H9 (cell line): ENCODE data around the gene SLC35F5. TPM values are rescaled to one million over a fixed set of nuclear protein-coding genes. Genes with fewer than 3 reads are reported as not detected.

ENCODE experiments used
- DNase-seq: peaks from one replicate; pipeline ENCODE4 v3.0.0-alpha.2; 2017
- H2AFZ ChIP-seq: one replicate; pipeline ENCODE4 v1.6.1; 2013; ENCODE audit warnings: mild to moderate bottlenecking, low read length, control low read depth, moderate library complexity
- H2AK5ac ChIP-seq: 2 replicates; pipeline ENCODE4 v1.6.1; 2013; ENCODE audit warnings: low read length, control low read depth, mixed read lengths; ENCODE audit not compliant: insufficient read length
- H2BK120ac ChIP-seq: one replicate; pipeline ENCODE4 v1.6.1; 2013; ENCODE audit warnings: low read depth, mild to moderate bottlenecking, low read length, control low read depth, inconsistent platforms; ENCODE audit not compliant: poor library complexity, severe bottlenecking
- H2BK12ac ChIP-seq: 2 replicates; pipeline ENCODE4 v1.6.1; 2013; ENCODE audit warnings: low read length, control low read depth, mixed read lengths, low read depth; ENCODE audit not compliant: insufficient read length
- H2BK15ac ChIP-seq: 2 replicates; pipeline ENCODE4 v1.6.1; 2013; ENCODE audit warnings: low read depth, low read length, control low read depth
- H2BK20ac ChIP-seq: one replicate; pipeline ENCODE4 v1.6.1; 2013; ENCODE audit warnings: low read depth, mild to moderate bottlenecking, low read length, control low read depth, inconsistent platforms; ENCODE audit not compliant: poor library complexity, severe bottlenecking
- H2BK5ac ChIP-seq: 2 replicates; pipeline ENCODE4 v1.6.1; 2013; ENCODE audit warnings: low read length, control low read depth, mixed read lengths; ENCODE audit not compliant: insufficient read length
- H3K14ac ChIP-seq: 2 replicates; pipeline ENCODE4 v1.6.1; 2013; ENCODE audit warnings: low read length, control low read depth; ENCODE audit not compliant: insufficient read depth
- H3K18ac ChIP-seq: 2 replicates; pipeline ENCODE4 v1.6.1; 2013; ENCODE audit warnings: low read depth, mild to moderate bottlenecking, mixed read lengths, low read length, control low read depth; ENCODE audit not compliant: insufficient read length
- H3K23ac ChIP-seq: 2 replicates; pipeline ENCODE4 v1.6.1; 2013; ENCODE audit warnings: low read length, control low read depth, mixed read lengths, low read depth; ENCODE audit not compliant: insufficient read length
- H3K23me2 ChIP-seq: 2 replicates; pipeline ENCODE4 v1.6.1; 2013; ENCODE audit warnings: low read depth, mild to moderate bottlenecking, mixed read lengths, low read length, control low read depth; ENCODE audit not compliant: insufficient read length, poor library complexity, severe bottlenecking
- H3K27ac ChIP-seq: 2 replicates; pipeline ENCODE4 v1.5.1; 2013; ENCODE audit warnings: low read length, control low read depth, mixed read lengths, low read depth; ENCODE audit not compliant: insufficient read length
- H3K27me3 ChIP-seq: 2 replicates; pipeline ENCODE4 v1.6.1; 2013; ENCODE audit warnings: low read length, control low read depth, inconsistent platforms; ENCODE audit not compliant: insufficient read depth
- H3K4ac ChIP-seq: 2 replicates; pipeline ENCODE4 v1.6.1; 2013; ENCODE audit warnings: low read depth, mild to moderate bottlenecking, control low read depth, inconsistent platforms, low read length, moderate library complexity
- H3K4me1 ChIP-seq: 2 replicates; pipeline ENCODE4 v1.6.1; 2013; ENCODE audit warnings: low read length, control low read depth, inconsistent platforms; ENCODE audit not compliant: insufficient read depth
- H3K4me2 ChIP-seq: 2 replicates; pipeline ENCODE4 v1.6.1; 2013; ENCODE audit warnings: low read length, control low read depth, mixed read lengths; ENCODE audit not compliant: insufficient read length, insufficient read depth
- H3K56ac ChIP-seq: 2 replicates; pipeline ENCODE4 v1.6.1; 2013; ENCODE audit warnings: low read depth, mild to moderate bottlenecking, mixed read lengths, low read length, control low read depth; ENCODE audit not compliant: insufficient read length
- H3K79me1 ChIP-seq: 2 replicates; pipeline ENCODE4 v1.6.1; 2013; ENCODE audit warnings: low read depth, mild to moderate bottlenecking, moderate library complexity, low read length, control low read depth, inconsistent platforms; ENCODE audit not compliant: insufficient read depth, poor library complexity, severe bottlenecking
- H3K79me2 ChIP-seq: 2 replicates; pipeline ENCODE4 v1.6.1; 2013; ENCODE audit warnings: low read length, control low read depth, inconsistent platforms; ENCODE audit not compliant: insufficient read depth
- H3K9ac ChIP-seq: 2 replicates; pipeline ENCODE4 v1.6.1; 2013; ENCODE audit warnings: low read length, control low read depth, mixed read lengths; ENCODE audit not compliant: insufficient read length; ENCODE audit errors: extremely low read depth
- H3K9me3 ChIP-seq: one replicate; pipeline ENCODE4 v1.6.1; 2013; ENCODE audit warnings: low read depth, low read length, inconsistent platforms; ENCODE audit not compliant: control insufficient read depth
- H3T11ph ChIP-seq: one replicate; pipeline ENCODE4 v1.6.1; 2013; ENCODE audit warnings: mild to moderate bottlenecking, low read length, control low read depth, inconsistent platforms
- H4K20me1 ChIP-seq: one replicate; pipeline ENCODE4 v1.6.1; 2013; ENCODE audit not compliant: control insufficient read depth, insufficient read length, insufficient read depth
- H4K5ac ChIP-seq: 2 replicates; pipeline ENCODE4 v1.6.1; 2013; ENCODE audit warnings: low read depth, mild to moderate bottlenecking, mixed read lengths, low read length, control low read depth; ENCODE audit not compliant: insufficient read length
- H4K8ac ChIP-seq: replicated peaks from 2 replicates; pipeline ENCODE4 v1.6.1; 2013; ENCODE audit warnings: low read length, control low read depth, mixed read lengths, low read depth; ENCODE audit not compliant: insufficient read length
- H4K91ac ChIP-seq: 2 replicates; pipeline ENCODE4 v1.6.1; 2013; ENCODE audit warnings: low read depth, mild to moderate bottlenecking, moderate library complexity, mixed read lengths, low read length, control low read depth; ENCODE audit not compliant: insufficient read length
- H3K27ac Mint-ChIP-seq, 3 experiments: 2 replicates in 2 of 3; 3 replicates in 1 of 3; pipeline ENCODE4 v1.8.0; 2020 to 2021; ENCODE audit warnings: mixed read lengths in 3 of 3, mild to moderate bottlenecking in 1 of 3, moderate library complexity in 1 of 3
- H3K27me3 Mint-ChIP-seq: 2 replicates; pipeline ENCODE4 v1.8.0; 2021; ENCODE audit warnings: low read depth, mild to moderate bottlenecking, moderate library complexity, mixed read lengths
- H3K36me3 Mint-ChIP-seq, 3 experiments: 2 replicates in 2 of 3; 3 replicates in 1 of 3; pipeline ENCODE4 v1.8.0; 2020 to 2021; ENCODE audit warnings: low read depth in 3 of 3, mixed read lengths in 3 of 3; ENCODE audit not compliant: insufficient read depth in 1 of 3
- H3K4me1 Mint-ChIP-seq, 2 experiments: 2 replicates each; pipeline ENCODE4 v1.8.0; 2020; ENCODE audit warnings: mixed read lengths in 2 of 2
- H3K4me3 Mint-ChIP-seq, 2 experiments: 2 replicates in 1 of 2; 3 replicates in 1 of 2; pipeline ENCODE4 v1.8.0; 2020 to 2021; ENCODE audit warnings: mild to moderate bottlenecking in 2 of 2, mixed read lengths in 2 of 2, moderate library complexity in 1 of 2
- H3K9me3 Mint-ChIP-seq, 2 experiments: 2 replicates in 1 of 2; 3 replicates in 1 of 2; pipeline ENCODE4 v1.8.0; 2020; ENCODE audit warnings: mild to moderate bottlenecking in 2 of 2, mixed read lengths in 2 of 2, moderate library complexity in 1 of 2
- CTCF ChIP-seq: fragments of 200-600 bp; sonication (generic); conservative IDR thresholded peaks from 3 replicates; pipeline ENCODE4 v1.8.0; 2021; ENCODE audit warnings: antibody characterized with exemption, mild to moderate bottlenecking
- WGBS: extraction: QIAGEN DNeasy Blood & Tissue Kit; methylation state at CpG from one replicate; pipeline ENCODE4 v1.1.7; 2013; ENCODE audit warnings: missing lambda C conversion rate, low lambda C conversion rate, mixed read lengths; ENCODE audit not compliant: insufficient read length; ENCODE audit errors: extremely low coverage; 5-methylcytosine and 5-hydroxymethylcytosine counted together
- total RNA-seq: library from RNA; stranded (reverse); gene quantifications from 2 replicates; pipeline ENCODE4 v1.2.1, GENCODE V29; 2021

The SLC35F5 gene
- total RNA-seq, 1 experiment from 2014 or later: 31.3 TPM

GRCh38 chr2:113724010-113724409, 32.4 kb downstream of the SLC35F5 start:
- H4K8ac ChIP-seq: no peak overlapping the region
- no peak overlapping the region for H3T11ph ChIP-seq
- Mint-ChIP-seq H3K27me3 (no peaks in the 10 kb centered on the region), H3K36me3 (peaks cover 2 to 15% (median 4%) of the 10 kb centered on the region in 3 experiments; a peak in 4 of 7 replicates), H3K9me3 (no peaks in the 10 kb centered on the region), H3K27ac (no peak overlapping the region), H3K4me3 (no peak overlapping the region), H3K4me1 (no peaks in the 10 kb centered on the region)
- no peak for TF ChIP-seq CTCF
- H3K18ac ChIP-seq: no peak overlapping the region
- no peak overlapping the region for H4K5ac ChIP-seq
- no peak overlapping the region for H2BK5ac ChIP-seq
- no peaks in the 10 kb centered on the region for H3K9me3 ChIP-seq
- no peak overlapping the region for H4K91ac ChIP-seq
- H3K79me1 ChIP-seq: no peaks in the 10 kb centered on the region
- H4K20me1 ChIP-seq: no peaks in the 10 kb centered on the region
- H2AK5ac ChIP-seq: no peak overlapping the region
- H2BK20ac ChIP-seq: no peak overlapping the region
- no peaks in the 10 kb centered on the region for H3K23me2 ChIP-seq
- H3K4ac ChIP-seq: no peak overlapping the region
- H2BK120ac ChIP-seq: no peak overlapping the region
- no peak overlapping the region for H3K27ac ChIP-seq
- H3K14ac ChIP-seq: no peak overlapping the region
- H3K56ac ChIP-seq: no peak overlapping the region
- H3K4me2 ChIP-seq: no peak overlapping the region
- no peak for DNase-seq
- WGBS: no CpG with 5 or more reads among the region's 3 CpGs
- H3K9ac ChIP-seq: no peak overlapping the region
- H3K4me1 ChIP-seq: no peaks in the 10 kb centered on the region
- no peak overlapping the region for H3K23ac ChIP-seq
- no peaks in the 10 kb centered on the region for H3K27me3 ChIP-seq
- H2BK12ac ChIP-seq: no peak overlapping the region
- no peaks in the 10 kb centered on the region for H3K79me2 ChIP-seq
- H2AFZ ChIP-seq: no peak overlapping the region
- no peak overlapping the region for H2BK15ac ChIP-seq
